22Rv1 (cell line): ENCODE measurements around the gene COQ8A.

ENCODE experiments used
- H3K27ac ChIP-seq: fragments of 450-650 bp; 2 replicates; pipeline ENCODE4 v1.5.1; 2017
- ZFX ChIP-seq: fragments of 450-650 bp; IDR thresholded peaks from 2 replicates; pipeline ENCODE4 v1.6.1; 2017; ENCODE audit warnings: antibody characterized with exemption, borderline replicate concordance
- TF ChIP-seq, protein P1 (sequence below): fragments of 450-650 bp; IDR thresholded peaks from 2 replicates; pipeline ENCODE4 v1.5.1; 2017; ENCODE audit warnings: mild to moderate bottlenecking

The COQ8A gene

GRCh38 chr1:226940029-226940805 is at the start of gene COQ8A:
Gene COQ8A, plus strand, starts transcription at chr1:226940294. Its CDS starts 21,092 bp downstream, at chr1:226961386.
- TF ChIP-seq, protein P1, sequence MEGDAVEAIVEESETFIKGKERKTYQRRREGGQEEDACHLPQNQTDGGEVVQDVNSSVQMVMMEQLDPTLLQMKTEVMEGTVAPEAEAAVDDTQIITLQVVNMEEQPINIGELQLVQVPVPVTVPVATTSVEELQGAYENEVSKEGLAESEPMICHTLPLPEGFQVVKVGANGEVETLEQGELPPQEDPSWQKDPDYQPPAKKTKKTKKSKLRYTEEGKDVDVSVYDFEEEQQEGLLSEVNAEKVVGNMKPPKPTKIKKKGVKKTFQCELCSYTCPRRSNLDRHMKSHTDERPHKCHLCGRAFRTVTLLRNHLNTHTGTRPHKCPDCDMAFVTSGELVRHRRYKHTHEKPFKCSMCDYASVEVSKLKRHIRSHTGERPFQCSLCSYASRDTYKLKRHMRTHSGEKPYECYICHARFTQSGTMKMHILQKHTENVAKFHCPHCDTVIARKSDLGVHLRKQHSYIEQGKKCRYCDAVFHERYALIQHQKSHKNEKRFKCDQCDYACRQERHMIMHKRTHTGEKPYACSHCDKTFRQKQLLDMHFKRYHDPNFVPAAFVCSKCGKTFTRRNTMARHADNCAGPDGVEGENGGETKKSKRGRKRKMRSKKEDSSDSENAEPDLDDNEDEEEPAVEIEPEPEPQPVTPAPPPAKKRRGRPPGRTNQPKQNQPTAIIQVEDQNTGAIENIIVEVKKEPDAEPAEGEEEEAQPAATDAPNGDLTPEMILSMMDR, result no peak
- no peak for TF ChIP-seq ZFX
- H3K27ac ChIP-seq, result peak within 1 kb of the TSS; percentile 93

- TF ChIP-seq ZFX, result no peak
- TF ChIP-seq, protein P1, result no peak
- H3K27ac ChIP-seq, result no peak overlapping the region
These were observed 49.6 kb upstream of the COQ8A start for GRCh38 chr1:226890331-226891108.

- H3K27ac ChIP-seq, result no peak overlapping the region
- TF ChIP-seq, protein P1, result no peak
- no peak for TF ChIP-seq ZFX
These were observed 48.7 kb upstream of the COQ8A start for GRCh38 chr1:226891346-226891745.

GRCh38 chr1:226891846-226892523 is 48.1 kb upstream of the COQ8A start:
- TF ChIP-seq ZFX, result no peak
- TF ChIP-seq, protein P1, result no peak
- no peak overlapping the region for H3K27ac ChIP-seq

DNA sequence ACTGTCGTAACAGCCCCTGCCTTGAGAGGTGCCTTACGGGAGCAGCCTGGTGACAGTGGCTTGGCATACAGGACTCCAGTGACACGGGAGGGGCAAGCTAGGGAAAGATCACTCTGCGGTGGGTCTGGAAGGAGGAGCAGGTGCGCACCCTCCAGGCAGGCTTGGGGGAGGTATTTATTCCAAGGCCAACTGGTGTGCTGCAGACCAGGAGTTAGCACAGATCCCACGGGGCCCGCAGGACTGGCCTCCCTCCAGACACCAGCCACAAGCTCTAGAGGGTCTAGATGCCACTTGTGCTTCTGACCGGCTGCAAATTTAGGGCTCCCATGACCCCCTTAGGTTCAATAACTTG is 47.6 kb upstream of the COQ8A start:
- H3K27ac ChIP-seq, result no peak overlapping the region
- TF ChIP-seq, protein P1, result no peak
- no peak for TF ChIP-seq ZFX

DNA sequence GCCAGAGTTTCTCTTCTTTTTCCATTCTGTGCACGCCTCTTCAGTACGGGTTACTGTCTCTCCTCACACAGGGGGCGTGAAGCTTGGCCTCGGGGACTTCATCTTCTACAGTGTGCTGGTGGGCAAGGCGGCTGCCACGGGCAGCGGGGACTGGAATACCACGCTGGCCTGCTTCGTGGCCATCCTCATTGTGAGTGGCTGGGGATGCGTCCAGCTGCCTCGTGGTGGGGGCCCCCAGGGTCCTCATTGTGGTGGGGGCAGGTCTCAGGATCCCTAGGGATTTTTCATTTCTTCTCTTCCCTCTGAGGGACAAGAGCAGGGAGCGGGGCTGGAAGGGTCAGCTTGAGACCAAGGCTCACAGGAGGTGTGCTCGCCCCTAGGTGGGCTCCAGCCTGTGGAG is 46.2 kb upstream of the COQ8A start:
- TF ChIP-seq, protein P1, result no peak
- no peak for TF ChIP-seq ZFX
- no peak overlapping the region for H3K27ac ChIP-seq
